Keratinocyte (primary cell): ENCODE results near the gene ACCS. TPM values are rescaled to one million over a fixed set of nuclear protein-coding genes. Genes with fewer than 3 reads are reported as not detected.

Experiments used
- DNase-seq: peaks from one replicate; pipeline ENCODE4 v3.0.0-alpha.2; 2011; ENCODE audit warnings: low read depth, missing footprints, low spot score
- FAIRE-seq: peaks from 2 replicates; lab custom pipeline; 2011; peaks lifted over from hg19 to GRCh38; lab: Jason Lieb, UNC
- H2AFZ ChIP-seq: 2 replicates; pipeline ENCODE4 v1.6.0; 2012; ENCODE audit warnings: low read length, control low read depth, inconsistent platforms; ENCODE audit not compliant: control insufficient read depth
- H3K27ac ChIP-seq: 2 replicates; pipeline ENCODE4 v1.5.1; 2011; ENCODE audit warnings: low read length; ENCODE audit not compliant: control insufficient read depth, insufficient read depth
- H3K27me3 ChIP-seq: 3 replicates; pipeline ENCODE4 v1.6.0; 2011; ENCODE audit warnings: low read length; ENCODE audit not compliant: control insufficient read depth, insufficient read depth; ENCODE audit errors: extremely low read depth
- H3K36me3 ChIP-seq, 2 experiments: 2 replicates in 1 of 2; 3 replicates in 1 of 2; pipeline ENCODE4 v1.5.1; 2011; ENCODE audit warnings: low read length in 2 of 2, mild to moderate bottlenecking in 1 of 2; ENCODE audit not compliant: control insufficient read depth in 2 of 2, insufficient read depth in 2 of 2; ENCODE audit errors: extremely low read depth in 1 of 2
- H3K4me1 ChIP-seq: 3 replicates; pipeline ENCODE4 v1.5.1; 2011; ENCODE audit warnings: low read length; ENCODE audit not compliant: control insufficient read depth, insufficient read depth; ENCODE audit errors: extremely low read depth
- H3K4me2 ChIP-seq: 3 replicates; pipeline ENCODE4 v1.6.0; 2011; ENCODE audit warnings: low read depth, low read length; ENCODE audit not compliant: control insufficient read depth, insufficient read depth; ENCODE audit errors: extremely low read depth
- H3K4me3 ChIP-seq, 3 experiments: fragments of 200-600 bp in 1 of 3; sonication (generic) in 1 of 3; 2 replicates in 2 of 3; 3 replicates in 1 of 3; pipeline ENCODE4 v1.5.1; 2011 to 2016; ENCODE audit warnings: low read length in 3 of 3, mild to moderate bottlenecking in 3 of 3, control low read depth in 2 of 3, inconsistent platforms in 1 of 3, low read depth in 1 of 3, mixed read lengths in 1 of 3, mixed run types in 1 of 3, moderate library complexity in 1 of 3; ENCODE audit not compliant: control insufficient read depth in 2 of 3, insufficient read depth in 2 of 3; ENCODE audit errors: extremely low read depth in 1 of 3
- H3K79me2 ChIP-seq: 2 replicates; pipeline ENCODE4 v1.6.0; 2012; ENCODE audit warnings: low read length; ENCODE audit not compliant: control insufficient read depth, insufficient read depth
- H3K9ac ChIP-seq: 3 replicates; pipeline ENCODE4 v1.6.0; 2011; ENCODE audit warnings: low read length; ENCODE audit not compliant: control insufficient read depth, insufficient read depth; ENCODE audit errors: extremely low read depth
- H3K9me1 ChIP-seq: 3 replicates; pipeline ENCODE4 v1.6.0; 2011; ENCODE audit warnings: low read length; ENCODE audit not compliant: control insufficient read depth, insufficient read depth; ENCODE audit errors: extremely low read depth
- H3K9me3 ChIP-seq: 2 replicates; pipeline ENCODE4 v1.5.1; 2012; ENCODE audit warnings: low read depth, low read length; ENCODE audit not compliant: control insufficient read depth
- H4K20me1 ChIP-seq: 3 replicates; pipeline ENCODE4 v1.6.0; 2011; ENCODE audit warnings: low read length; ENCODE audit not compliant: control insufficient read depth, insufficient read depth; ENCODE audit errors: extremely low read depth
- CTCF ChIP-seq, 3 experiments: IDR thresholded peaks in 1 of 3; conservative IDR thresholded peaks in 1 of 3; optimal IDR thresholded peaks in 1 of 3; 2 replicates in 2 of 3; 3 replicates in 1 of 3; pipeline versions ENCODE3 to v1.5.1; 2011; ENCODE audit warnings: low read length in 3 of 3, mild to moderate bottlenecking in 3 of 3, moderate library complexity in 2 of 3, control low read depth in 1 of 3, inconsistent platforms in 1 of 3; ENCODE audit not compliant: insufficient read depth in 2 of 3; ENCODE audit errors: extremely low read depth in 1 of 3
- EZH2 ChIP-seq: IDR thresholded peaks from one replicate; pipeline ENCODE4 v1.6.1; 2012; ENCODE audit warnings: inconsistent platforms, mild to moderate bottlenecking, low read length, moderate library complexity
- dilution Hi-C: fragments of 300-500 bp; cut with MboI; formaldehyde crosslinking; loops from one replicate; pipeline ENCODE4 v1.7.0; 2020; ENCODE audit warnings: low sequenced_read_pairs; ENCODE audit not compliant: extremely low pct_ligation_motif_present
- polyA plus RNA-seq, 5 experiments: library from polyadenylated mRNA; depleted of rRNA in 3 of 5; stranded (reverse) in 3 of 5; stranded (forward) in 1 of 5; unstranded in 1 of 5; fragments of >200 nt; gene quantifications; 1 replicate in 1 of 5; 2 replicates in 3 of 5; 3 replicates in 1 of 5; pipeline versions ENCODE4 v1.2.1 to v1.2.3, GENCODE V29; 2011 to 2012; ENCODE audit warnings: missing spikeins in 2 of 5, low read depth in 1 of 5, low replicate concordance in 1 of 5

ACCS gene
- polyA plus RNA-seq, 1 donor (not counting 4 experiments of a cell fraction or from before 2014, with no cell fraction given), result 4.1 TPM

- Histone ChIP-seq H3K36me3 (peaks cover 28 to 36% of the 10 kb centered on the region in 2 experiments), H3K27me3 (no peaks in the 10 kb centered on the region)
- dilution Hi-C loops, result no loop called here
Measured at GRCh38 chr11:44125598-44125997, 59.5 kb downstream of the ACCS start.

DNA sequence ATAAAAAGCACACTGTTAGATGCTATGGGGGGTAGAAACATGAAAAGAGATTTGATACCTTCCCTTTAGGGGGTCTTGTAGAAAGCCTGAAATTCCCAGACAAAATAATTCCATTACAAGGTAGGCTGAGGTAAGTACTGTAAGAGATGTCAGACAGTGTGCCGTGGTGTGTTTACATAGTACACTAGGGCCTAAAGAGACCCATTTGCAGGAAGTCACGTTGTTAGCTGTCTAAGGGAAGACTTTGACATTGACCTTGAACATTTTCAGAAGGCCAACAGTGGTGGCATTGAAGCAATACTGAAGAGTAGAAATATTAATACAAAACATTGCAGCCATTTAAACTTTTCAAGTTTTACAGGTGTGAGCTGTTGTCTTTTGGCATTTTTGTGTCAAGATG is 60.2 kb downstream of the ACCS start:
- Histone ChIP-seq H3K9me3 (no peaks in the 10 kb centered on the region), H3K4me3 (no peak overlapping the region), H4K20me1 (no peaks in the 10 kb centered on the region), H3K9ac (no peak overlapping the region), H2AFZ (no peak overlapping the region), H3K4me1 (no peaks in the 10 kb centered on the region), H3K27me3 (no peaks in the 10 kb centered on the region), H3K79me2 (peaks cover 4% of the 10 kb centered on the region), H3K27ac (no peak overlapping the region), H3K36me3 (peaks cover 30 to 38% of the 10 kb centered on the region in 2 experiments), H3K4me2 (no peak overlapping the region), H3K9me1 (no peaks in the 10 kb centered on the region)
- TF ChIP-seq EZH2 (no peak), CTCF (optimal IDR thresholded peaks at IDR 0.05 in 1 of 3, IDR thresholded peaks at IDR 0.05 in 1 of 3, conservative IDR thresholded peaks at IDR 0.05 in 1 of 3; ENCODE audit: extremely low read depth in 1 of 3, insufficient read depth in 2 of 3, low read length in 3 of 3) (no peak)
- no peak for FAIRE-seq
- dilution Hi-C loops, result no loop called here
- DNase-seq, result no peak

More at GRCh38 chr11:44125598-44125997, 59.5 kb downstream of the ACCS start:
- H3K4me2 ChIP-seq, result no peak overlapping the region
- peaks cover 7% of the 10 kb centered on the region for H3K79me2 ChIP-seq
- TF ChIP-seq EZH2, result no peak
- no peak for TF ChIP-seq CTCF (optimal IDR thresholded peaks at IDR 0.05 in 1 of 3, IDR thresholded peaks at IDR 0.05 in 1 of 3, conservative IDR thresholded peaks at IDR 0.05 in 1 of 3; ENCODE audit: extremely low read depth in 1 of 3, insufficient read depth in 2 of 3, low read length in 3 of 3)
- no peaks in the 10 kb centered on the region for H3K9me1 ChIP-seq
- no peaks in the 10 kb centered on the region for H4K20me1 ChIP-seq
- no peak overlapping the region for H3K9ac ChIP-seq
- H3K4me1 ChIP-seq, result no peaks in the 10 kb centered on the region
- no peak overlapping the region for H3K4me3 ChIP-seq
- H3K9me3 ChIP-seq, result no peaks in the 10 kb centered on the region
- H2AFZ ChIP-seq, result no peak overlapping the region
- no peak overlapping the region for H3K27ac ChIP-seq
- no peak for DNase-seq
- no peak for FAIRE-seq
